CD4-positive, alpha-beta T cell treated with Interleukin-6 at 100 ng/mL for 8 hours (primary cell): ENCODE results near the gene POLK.
"Not testable (repeated sequence)": the region's sequence is repeated elsewhere in the genome, so short reads cannot be mapped to it uniquely, and the experiment has no call there.

Source experiments
- DNase-seq: peaks from one replicate; pipeline ENCODE4 v3.0.0-alpha.2; 2020; ENCODE audit warnings: mixed read lengths, low spot score

POLK gene

DNA sequence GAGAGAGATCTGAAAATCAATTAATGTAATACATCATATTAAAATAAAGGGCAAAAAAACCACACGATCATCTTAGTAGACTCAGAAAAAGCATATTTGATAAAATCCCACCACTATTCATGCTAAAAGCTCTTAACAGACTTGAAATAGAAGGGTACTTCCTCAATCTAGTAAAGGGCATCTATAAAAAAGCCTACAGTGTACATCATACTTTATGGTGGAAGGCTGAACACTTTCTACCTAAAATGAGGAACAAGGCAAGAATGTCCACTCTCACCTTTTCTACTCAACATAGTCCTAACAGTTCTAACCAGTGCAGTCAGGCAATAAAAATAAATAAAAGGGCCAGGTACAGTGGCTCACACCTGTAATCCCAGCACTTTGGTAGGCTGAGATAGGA, 38.9 kb downstream of the POLK start:
- no peak for DNase-seq

DNA sequence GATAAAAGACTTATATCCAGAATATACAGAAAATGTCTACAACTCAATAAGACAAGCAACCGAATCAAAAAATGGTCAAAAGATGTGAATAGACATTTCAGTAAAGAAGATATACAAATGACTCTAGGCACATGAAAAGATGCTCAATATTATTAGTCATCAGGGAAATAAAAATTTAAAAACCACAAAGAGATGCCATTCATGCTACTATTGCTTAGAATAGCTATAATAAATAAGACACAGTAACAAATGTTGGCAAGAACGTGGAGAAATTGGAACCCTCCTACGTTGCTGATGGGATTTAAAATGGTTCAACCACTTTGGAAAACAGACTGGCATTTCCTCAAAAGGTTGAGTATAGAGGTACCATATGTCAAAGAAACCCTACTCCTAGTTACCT, 39.8 kb downstream of the POLK start:
- no peak for DNase-seq

DNA sequence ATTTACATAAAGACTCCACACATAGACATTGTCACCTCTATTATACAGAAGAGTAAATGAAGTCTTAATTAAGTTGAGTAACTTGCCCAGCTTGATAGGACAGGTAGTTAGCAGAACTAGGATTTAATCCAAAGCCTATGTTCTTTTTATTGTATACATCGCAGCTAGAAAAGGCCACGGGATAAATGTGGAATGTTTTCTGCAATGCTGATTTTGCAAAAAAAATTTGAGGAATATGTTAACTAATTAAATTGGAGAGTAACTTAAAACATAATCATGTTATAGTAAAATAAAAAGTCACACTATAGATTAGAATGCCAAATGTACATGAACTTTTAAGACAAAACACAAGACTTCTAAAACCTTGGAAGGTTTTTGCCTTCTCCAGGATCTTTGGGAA, 41.1 kb downstream of the POLK start:
- no peak for DNase-seq

DNA sequence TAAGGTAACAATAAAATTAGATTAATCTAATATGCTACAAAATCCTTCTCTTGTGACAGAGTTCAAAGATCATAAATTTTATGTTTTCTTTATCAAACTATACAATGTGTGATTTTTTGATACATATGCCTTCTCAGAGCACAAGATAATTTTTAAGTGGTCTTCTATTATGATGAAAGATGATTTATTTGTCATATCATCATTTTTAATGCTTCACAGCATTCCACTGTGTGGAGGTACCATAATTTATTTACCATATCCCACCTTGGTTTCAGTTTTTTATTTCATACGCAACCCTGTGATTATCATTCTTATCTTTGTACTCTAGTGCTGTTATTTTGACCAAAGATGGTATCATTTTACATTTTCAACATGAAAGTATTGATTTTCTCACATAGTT, 41.7 kb downstream of the POLK start:
- no peak for DNase-seq

DNA sequence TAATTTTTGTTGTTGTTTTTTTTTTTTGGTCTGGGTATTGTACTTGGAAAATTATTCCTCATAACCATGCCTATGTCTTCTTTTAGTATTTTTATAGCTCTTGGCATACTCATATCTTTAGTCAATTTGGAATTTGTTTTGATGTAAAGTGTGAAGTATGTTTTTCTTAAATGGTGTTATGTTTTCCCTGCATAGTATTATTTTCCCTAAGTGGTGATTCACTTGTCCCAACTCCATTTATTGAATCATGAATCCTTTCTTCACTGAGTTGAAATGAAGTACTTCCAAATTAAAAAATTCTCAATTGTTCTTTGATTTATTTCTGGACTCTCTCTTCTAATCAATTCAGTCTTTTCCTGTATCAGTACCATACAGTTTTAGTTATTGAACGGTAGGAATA, 46.5 kb downstream of the POLK start:
- no peak for DNase-seq

DNA sequence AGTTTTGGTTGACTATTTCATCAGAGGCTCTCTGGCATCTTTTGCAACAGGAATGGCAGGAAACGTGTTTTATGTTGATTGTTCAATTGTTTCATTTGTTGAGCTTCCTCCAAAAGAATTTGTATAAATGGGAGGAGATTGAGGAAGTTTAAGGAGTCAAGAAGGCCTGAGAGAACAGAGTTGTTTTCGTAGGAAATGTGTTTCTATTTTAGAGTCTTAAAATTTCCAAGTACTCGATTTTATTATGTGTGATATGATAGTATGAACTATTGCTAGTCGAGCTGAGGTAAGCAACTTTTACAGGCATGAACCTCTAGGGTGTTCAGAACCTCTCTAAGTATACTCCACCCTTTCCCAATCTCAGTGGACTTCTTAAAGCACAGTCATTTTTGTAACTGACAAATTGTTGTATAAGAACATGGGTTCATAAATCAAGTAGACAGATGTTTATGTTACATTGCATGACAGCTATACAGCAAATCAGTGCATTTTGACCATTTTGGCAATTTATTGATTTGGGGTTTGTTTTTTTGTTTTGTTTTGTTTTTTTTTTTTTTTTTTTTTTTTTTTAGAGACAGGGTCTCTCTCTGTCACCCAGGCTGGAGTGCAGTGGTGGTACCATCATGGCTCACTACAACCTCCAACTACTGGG, 47.4 kb downstream of the POLK start:
- no peak for DNase-seq

DNA sequence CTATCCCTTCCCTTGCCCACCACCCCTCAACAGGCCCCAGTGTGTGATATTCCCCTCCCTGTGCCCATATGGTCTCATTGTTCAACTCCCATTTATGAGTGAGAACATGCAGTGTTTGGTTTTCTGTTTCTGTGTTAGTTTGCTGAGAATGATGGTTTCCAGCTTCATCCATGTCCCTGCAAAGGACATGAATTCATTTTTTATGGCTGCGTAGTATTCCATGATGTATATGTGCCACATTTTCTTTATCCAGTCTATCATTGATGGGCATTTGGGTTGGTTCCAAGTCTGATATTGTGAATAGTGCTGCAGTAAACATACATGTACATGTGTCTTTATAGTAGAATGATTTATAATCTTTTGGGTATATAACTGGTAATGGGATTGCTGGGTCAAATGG, 49.0 kb downstream of the POLK start:
- not testable (repeated sequence) for DNase-seq

DNA sequence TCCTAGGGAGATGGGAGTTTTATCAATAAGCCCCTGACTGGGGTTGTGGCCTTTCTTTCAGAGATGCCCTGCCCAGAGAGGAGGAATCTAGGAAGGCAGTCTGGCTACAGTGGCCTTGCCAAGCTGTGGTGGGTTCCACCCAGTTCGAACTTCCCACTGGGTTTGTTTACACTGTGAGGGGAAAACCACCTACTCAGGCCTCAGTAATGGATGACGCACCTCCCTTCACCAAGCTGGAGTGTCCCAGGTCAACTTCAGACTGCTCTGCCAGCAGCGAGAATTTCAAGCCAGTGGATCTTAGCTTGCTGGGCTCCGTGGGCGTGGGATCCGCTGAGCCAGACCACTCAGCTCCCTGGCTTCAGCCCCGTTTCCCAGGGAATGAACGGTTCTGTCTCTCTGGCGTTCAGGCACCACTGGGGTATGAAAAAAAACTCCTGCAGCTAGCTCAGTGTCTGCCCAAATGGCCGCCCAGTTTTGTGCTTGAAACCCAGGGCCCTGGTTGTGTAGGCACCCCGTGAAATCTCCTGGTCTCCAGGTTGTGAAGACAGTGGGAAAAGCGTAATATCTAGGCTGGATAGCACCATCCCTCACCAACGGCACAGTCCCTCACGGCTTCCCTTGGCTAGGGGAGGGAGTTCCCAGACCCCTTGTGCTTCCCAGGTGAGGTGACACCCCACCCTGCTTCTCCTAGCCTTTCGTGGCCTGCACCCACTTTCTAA, 54.5 kb downstream of the POLK start:
- DNase-seq = not testable (repeated sequence)

DNA sequence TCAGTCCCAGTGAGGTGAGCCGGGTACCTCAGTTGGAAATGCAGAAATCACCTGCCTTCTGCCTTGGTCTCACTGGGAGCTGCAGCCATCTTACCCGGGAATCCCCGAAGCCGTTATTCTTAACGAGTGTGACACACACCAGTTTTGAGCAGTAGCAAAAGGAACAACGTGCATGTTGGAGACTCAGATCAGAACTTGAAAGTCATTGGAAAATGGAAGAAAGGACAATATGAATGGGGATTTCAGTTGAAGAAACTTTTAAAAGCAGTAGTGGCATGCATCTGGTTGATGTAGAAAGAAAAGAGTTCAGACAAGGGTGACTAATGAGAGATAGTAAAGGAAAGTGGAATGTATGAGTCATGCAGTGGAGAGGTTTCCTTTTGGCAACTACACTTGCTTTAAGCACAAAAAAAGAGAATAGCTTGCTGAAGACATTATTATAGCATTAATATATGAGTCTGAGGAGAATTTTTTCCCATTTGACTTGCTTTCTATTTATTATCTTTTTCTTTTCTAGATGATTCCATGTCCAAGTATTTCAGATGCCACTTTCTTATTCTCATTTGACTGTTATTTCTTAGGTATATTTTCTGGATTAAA, 55.1 kb downstream of the POLK start:
- peak; percentile 31 for DNase-seq

DNA sequence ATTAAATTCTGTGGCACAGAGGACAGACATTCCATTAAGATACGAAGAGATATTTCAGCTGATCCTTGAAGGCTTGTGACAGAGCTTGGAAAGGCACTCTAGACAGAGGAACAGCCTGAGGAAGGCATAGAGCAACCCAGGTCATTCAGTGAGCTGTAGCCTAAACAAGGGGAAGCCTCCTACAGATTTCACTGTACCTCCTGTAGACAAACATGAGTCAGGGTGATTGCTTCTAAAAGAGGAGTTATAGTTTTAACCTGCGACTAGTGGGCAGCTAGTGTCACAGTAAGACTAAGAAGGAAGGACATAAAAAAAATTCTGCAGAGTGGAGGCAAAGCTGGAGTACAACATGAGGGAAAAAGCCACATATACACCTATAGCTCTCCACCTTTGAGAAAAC, 56.0 kb downstream of the POLK start:
- DNase-seq = no peak

DNA sequence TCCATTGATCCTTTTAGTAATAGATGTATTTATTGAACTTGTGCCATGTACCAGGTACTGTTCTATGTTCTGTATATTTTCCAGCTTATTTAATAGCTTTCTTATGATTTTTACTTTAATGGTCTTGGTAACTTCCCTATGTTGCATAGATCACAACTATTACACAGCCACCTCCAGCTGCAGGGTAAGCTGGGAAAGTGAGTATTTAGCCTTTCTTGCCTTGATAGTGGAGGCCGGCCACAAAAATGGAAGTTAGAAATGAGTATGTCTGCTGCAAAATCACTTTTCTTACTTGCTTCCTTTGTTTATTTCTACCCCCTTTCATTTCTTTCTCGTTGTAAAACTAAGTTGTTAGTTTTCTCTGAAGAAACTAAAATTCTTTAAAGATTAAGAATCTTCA, 56.5 kb downstream of the POLK start:
- no peak for DNase-seq

DNA sequence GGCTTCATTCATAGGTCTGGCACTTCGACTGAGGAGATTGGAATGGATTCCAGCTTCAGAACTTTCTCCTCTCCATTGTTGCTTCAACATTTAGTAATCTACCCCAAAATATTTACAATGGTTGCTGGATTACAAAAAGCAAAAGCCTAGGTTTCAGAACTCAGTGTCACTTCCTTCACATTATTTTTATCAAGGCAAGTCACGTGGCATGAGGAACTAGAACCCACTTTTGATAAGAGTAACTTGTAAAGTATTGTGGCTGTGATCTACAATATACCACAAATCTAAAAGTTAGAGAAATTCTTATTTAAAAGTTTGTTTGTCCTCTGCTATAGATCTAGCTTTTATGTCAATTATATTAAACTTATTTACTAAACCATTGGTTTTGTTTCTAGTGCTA, 59.9 kb downstream of the POLK start:
- no peak for DNase-seq

DNA sequence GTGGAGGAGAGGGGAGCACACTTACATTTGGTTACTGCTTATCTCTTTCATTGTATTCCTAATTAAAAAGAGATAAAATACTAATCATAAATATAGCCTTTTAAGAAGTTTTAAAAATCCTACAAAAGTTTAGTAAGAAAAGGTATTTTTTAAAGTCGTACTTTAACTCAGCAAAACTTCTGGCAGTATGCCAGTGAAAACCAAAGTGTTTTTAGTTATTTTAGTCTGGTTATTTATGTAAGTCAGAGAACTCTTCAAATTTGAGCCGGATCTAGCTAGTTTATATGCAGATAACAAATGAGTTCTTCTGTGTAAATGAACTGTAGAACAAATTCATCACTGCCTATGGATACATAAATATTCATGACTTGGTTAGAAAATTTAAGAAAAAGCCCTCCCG, 63.1 kb downstream of the POLK start:
- no peak for DNase-seq

DNA sequence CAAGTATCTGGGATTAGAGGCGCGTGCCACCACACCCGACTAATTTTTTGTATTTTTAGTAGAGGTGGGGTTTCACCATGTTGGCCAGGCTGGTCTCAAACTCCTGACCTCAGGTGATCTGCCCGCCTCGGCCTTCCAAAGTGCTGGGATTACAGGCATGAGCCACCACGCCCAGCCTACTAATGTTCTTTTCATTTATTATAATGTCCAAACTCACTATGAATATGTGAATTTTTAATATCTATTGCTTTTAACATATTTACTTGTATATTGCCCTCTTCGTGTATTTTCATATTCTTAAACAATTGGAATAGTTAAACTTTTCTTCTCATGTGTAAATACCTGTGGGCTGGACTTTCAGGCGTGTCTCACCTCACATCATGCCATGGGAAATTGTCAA, 66.6 kb downstream of the POLK start:
- DNase-seq = not testable (repeated sequence)

DNA sequence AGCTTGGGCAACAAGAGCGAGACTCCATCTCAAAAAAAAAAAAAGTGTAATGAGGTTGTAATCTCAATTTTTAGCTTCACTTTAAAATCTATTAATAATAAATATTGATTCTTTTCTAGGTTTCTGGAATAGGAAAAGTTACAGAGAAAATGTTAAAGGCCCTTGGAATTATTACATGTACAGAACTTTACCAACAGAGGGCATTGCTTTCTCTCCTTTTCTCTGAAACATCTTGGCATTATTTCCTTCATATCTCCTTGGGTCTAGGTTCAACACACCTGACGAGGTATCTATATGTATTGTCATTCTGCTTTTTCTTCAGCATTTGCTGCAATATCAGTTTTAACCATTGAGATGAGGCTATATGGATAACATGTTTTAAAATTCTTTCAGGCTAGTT, 73.0 kb downstream of the POLK start:
- DNase-seq = no peak

DNA sequence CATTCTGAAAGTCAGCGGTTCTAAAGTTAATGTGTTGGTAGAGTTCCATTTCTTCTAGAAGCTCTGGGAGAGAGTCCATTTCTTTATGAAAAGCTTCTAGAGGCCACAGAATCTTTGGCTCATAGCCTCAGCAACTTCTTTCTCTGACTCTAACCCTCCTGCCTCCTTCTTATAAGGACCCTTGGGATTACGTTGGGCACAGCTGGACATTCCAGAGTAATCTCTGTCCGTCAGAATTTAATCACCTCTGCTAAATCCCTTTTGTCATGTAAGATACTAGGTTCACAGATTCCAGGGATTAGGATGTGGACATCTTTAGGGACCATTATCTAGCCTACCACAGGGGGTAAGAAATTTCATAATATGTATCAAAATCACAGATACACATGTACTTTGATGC, 77.0 kb downstream of the POLK start:
- no peak for DNase-seq

DNA sequence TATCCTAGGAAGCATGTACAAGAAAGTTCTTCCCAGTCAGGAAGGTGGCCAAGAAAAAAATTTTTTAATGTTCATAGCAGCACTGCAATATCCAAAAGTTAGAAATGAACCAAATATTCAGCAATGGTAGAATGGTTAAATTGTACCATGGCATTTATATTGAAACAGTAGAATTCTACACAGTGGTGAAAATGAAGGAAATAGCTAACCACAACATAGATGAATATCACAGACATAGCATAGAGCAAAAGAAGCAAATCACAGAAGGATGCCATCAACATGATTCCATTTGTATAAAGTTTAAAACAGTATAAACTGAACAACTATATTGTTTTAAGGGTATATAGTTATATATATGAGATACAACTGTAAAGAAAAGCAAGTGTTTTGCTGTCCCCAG, 88.8 kb downstream of the POLK start:
- DNase-seq = no peak

DNA sequence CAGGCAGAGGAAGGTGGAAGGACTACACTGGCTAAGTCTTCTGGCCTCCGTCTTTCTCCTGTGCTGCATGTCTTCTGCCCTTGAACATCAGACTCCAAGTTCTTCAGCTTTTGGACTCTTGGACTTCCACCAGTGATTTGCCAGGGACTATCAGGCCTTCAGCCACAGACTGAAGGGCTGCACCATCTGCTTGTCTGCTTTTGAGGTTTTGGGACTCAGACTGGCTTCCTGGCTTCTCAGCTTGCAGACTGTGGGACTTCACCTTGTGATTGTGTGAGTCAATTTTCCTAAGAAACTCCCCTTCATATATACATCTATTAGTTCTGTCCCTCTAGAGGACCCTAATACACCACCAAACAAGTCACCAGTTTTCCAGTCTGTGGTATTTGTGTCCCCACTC, 89.9 kb downstream of the POLK start:
- no peak for DNase-seq

DNA sequence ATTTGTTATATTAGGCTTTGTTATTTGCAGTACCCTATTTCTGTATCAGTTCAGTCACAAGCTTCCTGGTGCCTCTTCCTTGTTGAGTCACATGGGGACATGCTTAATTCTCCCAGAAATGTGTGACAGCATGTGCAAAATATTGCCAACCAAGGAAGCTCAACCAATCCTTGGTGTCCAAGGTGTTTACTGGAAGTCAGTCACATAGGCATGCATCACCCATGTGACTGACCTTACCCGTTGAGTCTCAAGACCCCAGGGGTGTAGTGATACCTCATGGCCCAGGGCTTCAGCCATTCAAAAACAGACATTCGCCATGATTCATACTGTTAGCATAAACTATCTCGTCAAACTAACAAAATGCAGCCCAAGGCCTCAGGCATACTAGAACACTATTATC, 90.3 kb downstream of the POLK start:
- DNase-seq = no peak

DNA sequence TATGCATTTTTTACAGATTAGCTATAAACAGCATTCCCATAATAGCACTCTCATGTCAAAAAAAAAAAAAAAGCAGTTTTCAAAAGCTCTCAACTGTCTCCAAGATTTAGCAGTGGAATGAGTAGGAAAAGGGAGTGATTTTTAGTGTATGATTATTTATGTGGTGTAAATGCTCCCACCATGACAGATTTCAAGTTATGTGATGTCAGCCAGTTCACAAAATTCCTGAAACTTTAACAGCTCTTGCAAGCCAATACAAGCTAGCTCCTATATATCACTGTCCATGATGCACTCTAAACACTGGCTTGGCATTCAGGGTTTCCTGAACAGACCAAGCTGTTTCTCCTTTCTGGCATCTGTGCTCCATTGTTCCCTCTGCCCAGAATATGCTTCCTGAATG, 91.7 kb downstream of the POLK start:
- DNase-seq = no peak

DNA sequence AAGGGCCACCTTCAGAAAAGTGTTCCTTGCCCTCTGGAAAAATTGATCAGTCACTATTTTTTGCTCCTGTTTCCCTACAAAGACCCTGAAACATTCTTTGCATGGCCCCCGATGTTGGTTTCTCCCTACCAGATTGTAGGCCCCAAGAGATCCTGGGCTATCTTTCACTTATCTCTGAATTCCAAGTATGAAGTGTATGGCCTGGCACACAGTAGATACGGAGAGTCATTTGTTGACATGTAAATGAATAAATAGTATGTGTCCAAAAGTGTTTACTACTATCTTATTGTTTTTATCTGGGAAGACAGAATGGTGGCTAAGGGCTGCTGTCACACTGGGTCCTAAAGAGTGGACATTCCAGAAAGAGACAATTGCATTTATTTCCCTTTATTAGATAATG, 92.1 kb downstream of the POLK start:
- no peak for DNase-seq

DNA sequence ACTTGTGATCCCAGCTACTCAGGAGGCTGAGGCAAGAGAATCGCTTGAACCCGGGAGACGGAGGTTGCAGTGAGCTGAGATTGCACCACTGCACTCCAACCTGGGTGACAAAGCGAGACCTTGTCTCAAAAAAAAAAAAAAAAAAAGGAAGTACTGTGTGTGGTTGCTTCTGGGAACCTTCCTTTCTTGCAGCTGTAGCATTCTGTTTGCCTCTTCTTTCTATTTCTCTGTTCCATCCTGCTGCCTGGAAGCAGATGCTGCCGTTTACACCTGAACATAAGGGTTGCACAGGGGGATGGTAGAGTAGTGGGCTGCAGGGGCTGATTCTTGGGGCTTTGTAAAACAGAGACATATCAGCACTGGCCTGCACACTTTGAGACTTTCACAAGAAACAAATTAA, 95.7 kb downstream of the POLK start:
- DNase-seq = not testable (repeated sequence)

DNA sequence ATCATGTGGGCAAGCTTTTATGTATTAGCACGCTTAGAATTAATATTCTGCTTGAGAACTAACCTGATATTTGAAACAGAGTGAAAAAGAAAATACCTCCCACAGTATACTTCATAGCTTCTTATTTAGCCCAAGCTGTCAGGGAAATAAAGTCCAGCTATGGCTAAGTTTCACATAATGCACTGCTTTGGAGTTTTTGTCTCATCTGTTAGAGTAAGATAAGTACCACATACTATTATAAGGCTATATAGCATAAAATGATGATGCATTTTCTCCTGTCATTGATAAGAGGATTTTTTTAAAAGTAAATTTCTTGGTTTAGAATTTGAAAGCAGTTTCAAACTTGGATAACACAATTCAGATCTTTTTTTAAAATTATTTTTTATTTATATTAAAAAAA, 97.2 kb downstream of the POLK start:
- DNase-seq = no peak

DNA sequence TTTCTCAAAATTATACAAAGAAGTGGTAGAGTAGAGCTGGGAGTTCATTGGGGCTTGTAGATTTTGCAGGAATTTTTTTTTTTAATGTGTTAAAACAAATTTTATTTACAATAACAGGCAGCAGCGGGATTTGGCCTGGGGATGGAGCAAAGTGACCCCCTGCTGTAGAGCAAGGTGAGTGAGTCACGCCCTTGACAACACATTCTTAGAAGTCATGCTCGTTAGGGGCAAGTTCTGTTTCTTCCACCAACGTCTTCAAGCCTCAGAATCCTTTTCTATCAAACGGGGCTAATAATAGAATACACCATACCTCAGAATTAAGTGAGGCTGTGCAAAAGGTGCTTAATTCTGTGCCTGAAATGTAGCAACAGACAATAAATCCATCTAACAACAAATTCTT, 98.5 kb downstream of the POLK start:
- DNase-seq = no peak
